HEK293T (cell line): ENCODE data around the gene KIAA1671.

Source experiments
- ARNT ChIP-seq: fragments of 450-650 bp; IDR thresholded peaks from 2 replicates; pipeline ENCODE4 v1.6.1; 2017; ENCODE audit warnings: mild to moderate bottlenecking
- ELF4 ChIP-seq: fragments of 450-650 bp; IDR thresholded peaks from 2 replicates; pipeline ENCODE4 v1.6.1; 2017; ENCODE audit warnings: antibody characterized with exemption
- FOXA1 ChIP-seq: fragments of 450-650 bp; IDR thresholded peaks from 2 replicates; pipeline ENCODE4 v1.6.1; 2016; ENCODE audit warnings: mild to moderate bottlenecking
- FOXK2 ChIP-seq: fragments of 450-650 bp; IDR thresholded peaks from 2 replicates; pipeline ENCODE4 v1.6.1; 2016; ENCODE audit warnings: mild to moderate bottlenecking
- FOXM1 ChIP-seq: fragments of 450-650 bp; IDR thresholded peaks from 2 replicates; pipeline ENCODE4 v1.6.1; 2017; ENCODE audit warnings: mild to moderate bottlenecking, borderline replicate concordance
- HDGF ChIP-seq: fragments of 450-650 bp; IDR thresholded peaks from 2 replicates; pipeline ENCODE4 v1.6.1; 2017; ENCODE audit warnings: antibody characterized with exemption, borderline replicate concordance
- SP1 ChIP-seq: fragments of 450-650 bp; IDR thresholded peaks from 2 replicates; pipeline ENCODE4 v1.6.1; 2017
- SUZ12 ChIP-seq: fragments of 450-650 bp; IDR thresholded peaks from 2 replicates; pipeline ENCODE4 v1.6.1; 2016; ENCODE audit warnings: mild to moderate bottlenecking

- TF ChIP-seq FOXK2 (no peak), FOXM1 (no peak), HDGF (no peak), FOXA1 (no peak), ARNT (no peak), SUZ12 (no peak), ELF4 (no peak), SP1 (no peak)
Measured at GRCh38 chr22:24975125-24975640, 22.7 kb downstream of the KIAA1671 start.
